OCI-LY1 (cell line): ENCODE data around the gene PTPRZ1.

Experiments used
- H2AFZ ChIP-seq: fragments of 200-600 bp; sonication (generic), shearing (Covaris generic); 2 replicates; pipeline ENCODE4 v1.6.0; 2014; ENCODE audit warnings: antibody characterized with exemption, mild to moderate bottlenecking, low read length
- H3F3A ChIP-seq: fragments of 200-600 bp; sonication (generic), shearing (Covaris generic); 2 replicates; pipeline ENCODE4 v1.6.0; 2014; ENCODE audit warnings: mild to moderate bottlenecking, antibody characterized with exemption, low read length, moderate library complexity; ENCODE audit not compliant: insufficient read depth
- H3K27ac ChIP-seq: fragments of 200-600 bp; sonication (generic); 2 replicates; pipeline ENCODE4 v1.5.1; 2014; ENCODE audit warnings: low read length, mixed run types, mild to moderate bottlenecking, low read depth; ENCODE audit not compliant: poor library complexity, severe bottlenecking
- H3K27me3 ChIP-seq: fragments of 200-600 bp; sonication (generic); 2 replicates; pipeline ENCODE4 v1.6.0; 2014; ENCODE audit warnings: antibody characterized with exemption, mild to moderate bottlenecking, low read length, moderate library complexity; ENCODE audit not compliant: insufficient read depth
- H3K36me3 ChIP-seq: fragments of 200-600 bp; sonication (generic); 2 replicates; pipeline ENCODE4 v1.6.1; 2014; ENCODE audit warnings: mild to moderate bottlenecking, antibody characterized with exemption, low read length, moderate library complexity, mixed read lengths; ENCODE audit not compliant: insufficient read depth
- H3K4me1 ChIP-seq: fragments of 200-600 bp; sonication (generic); 2 replicates; pipeline ENCODE4 v1.5.1; 2014; ENCODE audit warnings: mild to moderate bottlenecking, low read length, moderate library complexity; ENCODE audit not compliant: insufficient read depth, severe bottlenecking
- H3K4me2 ChIP-seq: fragments of 200-600 bp; sonication (generic), shearing (Covaris generic); 2 replicates; pipeline ENCODE4 v1.6.1; 2014; ENCODE audit warnings: low read length
- H3K4me3 ChIP-seq: fragments of 200-600 bp; sonication (generic); 2 replicates; pipeline ENCODE4 v1.5.1; 2014; ENCODE audit warnings: low read length, low read depth, mild to moderate bottlenecking, mixed read lengths; ENCODE audit not compliant: poor library complexity, severe bottlenecking
- H3K79me2 ChIP-seq: fragments of 200-600 bp; shearing (Covaris generic); 2 replicates; pipeline ENCODE4 v1.6.1; 2016; ENCODE audit warnings: mixed run types, low read length, mixed read lengths; ENCODE audit not compliant: insufficient read depth
- H3K9ac ChIP-seq: fragments of 200-600 bp; sonication (generic), shearing (Covaris generic); 2 replicates; pipeline ENCODE4 v1.6.1; 2014; ENCODE audit warnings: mild to moderate bottlenecking, low read length, mixed read lengths
- H3K9me2 ChIP-seq: fragments of 200-600 bp; sonication (generic), shearing (Covaris generic); 2 replicates; pipeline ENCODE4 v1.6.1; 2014; ENCODE audit warnings: low read depth, mild to moderate bottlenecking, low read length, mixed read lengths
- H3K9me3 ChIP-seq: fragments of 200-600 bp; shearing (Covaris generic); 2 replicates; pipeline ENCODE4 v1.6.1; 2014; ENCODE audit warnings: low read length, mixed read lengths
- H4K20me1 ChIP-seq: fragments of 200-600 bp; sonication (generic), shearing (Covaris generic); 2 replicates; pipeline ENCODE4 v1.6.0; 2016; ENCODE audit warnings: mild to moderate bottlenecking, low read length; ENCODE audit not compliant: insufficient read depth
- EZH2 ChIP-seq: fragments of 200-600 bp; sonication (generic), shearing (Covaris generic); IDR thresholded peaks from 2 replicates; pipeline ENCODE4 v1.8.0; 2017; ENCODE audit warnings: borderline replicate concordance, mixed run types, mild to moderate bottlenecking, antibody characterized with exemption, low read length, moderate library complexity, mixed read lengths
- TF ChIP-seq, protein P1 (sequence below): fragments of 200-600 bp; sonication (generic), shearing (Covaris generic); IDR thresholded peaks from 2 replicates; pipeline ENCODE4 v1.5.1; 2017; ENCODE audit warnings: mild to moderate bottlenecking, antibody characterized with exemption, low read length, moderate library complexity, mixed read lengths

The PTPRZ1 gene

DNA sequence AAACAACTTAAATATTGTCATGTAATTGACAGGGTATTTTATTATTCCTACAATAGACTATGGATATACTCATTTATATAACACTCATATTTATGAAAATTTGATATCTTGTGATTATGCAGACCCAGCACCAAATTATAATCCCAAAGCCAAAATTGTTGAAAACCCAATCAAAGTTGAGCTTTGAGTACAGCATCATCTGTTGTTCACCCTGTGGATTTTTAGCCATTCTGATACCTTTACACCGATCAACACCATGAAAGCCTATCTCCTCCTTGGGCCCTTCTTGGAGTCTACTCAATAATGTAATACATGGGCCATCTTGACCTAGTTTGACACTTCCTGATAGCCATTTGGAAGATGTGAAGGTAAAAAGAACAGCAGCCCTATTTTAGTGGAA, 221.6 kb downstream of the PTPRZ1 start:
- H3K27me3 ChIP-seq = no peaks in the 10 kb centered on the region
- H3K9ac ChIP-seq = no peak overlapping the region
- no peaks in the 10 kb centered on the region for H3K9me2 ChIP-seq
- H3K4me2 ChIP-seq = no peak overlapping the region
- no peak overlapping the region for H3K27ac ChIP-seq
- no peak overlapping the region for H3K4me3 ChIP-seq
- no peaks in the 10 kb centered on the region for H3K36me3 ChIP-seq
- no peaks in the 10 kb centered on the region for H3K4me1 ChIP-seq
- TF ChIP-seq, protein P1, sequence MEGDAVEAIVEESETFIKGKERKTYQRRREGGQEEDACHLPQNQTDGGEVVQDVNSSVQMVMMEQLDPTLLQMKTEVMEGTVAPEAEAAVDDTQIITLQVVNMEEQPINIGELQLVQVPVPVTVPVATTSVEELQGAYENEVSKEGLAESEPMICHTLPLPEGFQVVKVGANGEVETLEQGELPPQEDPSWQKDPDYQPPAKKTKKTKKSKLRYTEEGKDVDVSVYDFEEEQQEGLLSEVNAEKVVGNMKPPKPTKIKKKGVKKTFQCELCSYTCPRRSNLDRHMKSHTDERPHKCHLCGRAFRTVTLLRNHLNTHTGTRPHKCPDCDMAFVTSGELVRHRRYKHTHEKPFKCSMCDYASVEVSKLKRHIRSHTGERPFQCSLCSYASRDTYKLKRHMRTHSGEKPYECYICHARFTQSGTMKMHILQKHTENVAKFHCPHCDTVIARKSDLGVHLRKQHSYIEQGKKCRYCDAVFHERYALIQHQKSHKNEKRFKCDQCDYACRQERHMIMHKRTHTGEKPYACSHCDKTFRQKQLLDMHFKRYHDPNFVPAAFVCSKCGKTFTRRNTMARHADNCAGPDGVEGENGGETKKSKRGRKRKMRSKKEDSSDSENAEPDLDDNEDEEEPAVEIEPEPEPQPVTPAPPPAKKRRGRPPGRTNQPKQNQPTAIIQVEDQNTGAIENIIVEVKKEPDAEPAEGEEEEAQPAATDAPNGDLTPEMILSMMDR = no peak
- TF ChIP-seq EZH2 = no peak
- no peaks in the 10 kb centered on the region for H3F3A ChIP-seq
- no peak overlapping the region for H2AFZ ChIP-seq
- no peaks in the 10 kb centered on the region for H3K79me2 ChIP-seq
- H3K9me3 ChIP-seq = no peaks in the 10 kb centered on the region
- H4K20me1 ChIP-seq = no peaks in the 10 kb centered on the region

DNA sequence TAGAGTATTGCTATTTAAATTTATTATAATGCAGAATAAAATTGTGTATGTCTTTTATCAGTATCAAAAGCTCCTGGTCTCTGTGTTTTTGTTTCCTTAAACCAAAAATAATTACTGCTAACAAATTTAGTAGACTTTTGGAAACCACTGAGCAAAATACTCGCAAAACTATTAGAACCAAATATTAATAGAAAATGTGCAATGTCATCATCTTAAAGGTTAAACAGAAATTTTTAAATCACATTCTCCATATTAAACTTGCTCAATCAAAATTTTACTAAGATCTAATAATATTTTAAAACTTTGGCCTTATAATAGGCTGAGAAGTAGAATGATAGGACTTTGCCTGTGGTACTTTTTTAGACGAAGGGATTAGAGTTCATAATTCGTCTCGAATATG, 222.7 kb downstream of the PTPRZ1 start:
- Histone ChIP-seq H3K4me2 (no peak overlapping the region), H3K9me2 (no peaks in the 10 kb centered on the region), H4K20me1 (no peaks in the 10 kb centered on the region), H3K9me3 (no peaks in the 10 kb centered on the region), H3K27me3 (no peaks in the 10 kb centered on the region), H2AFZ (no peak overlapping the region), H3K4me3 (no peak overlapping the region), H3K9ac (no peak overlapping the region), H3F3A (no peaks in the 10 kb centered on the region), H3K27ac (no peak overlapping the region), H3K79me2 (no peaks in the 10 kb centered on the region), H3K36me3 (no peaks in the 10 kb centered on the region), H3K4me1 (no peaks in the 10 kb centered on the region)
- TF ChIP-seq, protein P1 = no peak
- no peak for TF ChIP-seq EZH2

DNA sequence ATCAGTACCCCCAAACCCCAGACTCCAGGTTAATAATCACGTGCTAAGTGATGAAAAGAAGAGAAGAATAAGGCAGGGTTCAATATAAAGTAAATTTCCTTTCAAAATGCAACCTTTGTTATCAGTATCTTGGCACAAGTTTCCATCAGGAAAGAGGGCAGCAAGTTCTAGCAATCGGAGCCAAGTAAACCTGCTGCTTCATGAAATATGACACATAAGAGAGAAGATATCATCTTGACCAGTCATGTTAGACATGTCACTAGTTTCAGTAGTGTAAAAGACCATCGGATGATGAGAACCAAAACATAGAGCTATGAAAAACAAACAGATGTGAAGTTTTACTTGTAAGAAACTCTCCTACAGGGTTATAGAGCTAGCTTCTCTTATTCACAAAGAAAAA, 227.1 kb downstream of the PTPRZ1 start:
- 0 out of 2 replicates have a peak, but pooled peaks cover 3% of the 10 kb centered on the region for H3K9me3 ChIP-seq

More for the DNA sequence above, 227.1 kb downstream of the PTPRZ1 start:
- no peaks in the 10 kb centered on the region for H3K79me2 ChIP-seq
- H3K4me3 ChIP-seq = no peak overlapping the region
- H3K4me1 ChIP-seq = no peaks in the 10 kb centered on the region
- H3K27ac ChIP-seq = no peak overlapping the region
- TF ChIP-seq EZH2 = no peak
- TF ChIP-seq, protein P1 = no peak
- no peak overlapping the region for H3K4me2 ChIP-seq
- no peak overlapping the region for H2AFZ ChIP-seq
- no peaks in the 10 kb centered on the region for H3F3A ChIP-seq
- no peaks in the 10 kb centered on the region for H3K9me2 ChIP-seq
- no peaks in the 10 kb centered on the region for H3K27me3 ChIP-seq
- no peak overlapping the region for H3K9ac ChIP-seq
- H3K36me3 ChIP-seq = no peaks in the 10 kb centered on the region
- H4K20me1 ChIP-seq = no peaks in the 10 kb centered on the region
